ENCODE data around the gene VMP1.
"Not testable (repeated sequence)": the region's sequence is repeated elsewhere in the genome, so short reads cannot be mapped to it uniquely, and the experiment has no call there.

Gene VMP1

DNA sequence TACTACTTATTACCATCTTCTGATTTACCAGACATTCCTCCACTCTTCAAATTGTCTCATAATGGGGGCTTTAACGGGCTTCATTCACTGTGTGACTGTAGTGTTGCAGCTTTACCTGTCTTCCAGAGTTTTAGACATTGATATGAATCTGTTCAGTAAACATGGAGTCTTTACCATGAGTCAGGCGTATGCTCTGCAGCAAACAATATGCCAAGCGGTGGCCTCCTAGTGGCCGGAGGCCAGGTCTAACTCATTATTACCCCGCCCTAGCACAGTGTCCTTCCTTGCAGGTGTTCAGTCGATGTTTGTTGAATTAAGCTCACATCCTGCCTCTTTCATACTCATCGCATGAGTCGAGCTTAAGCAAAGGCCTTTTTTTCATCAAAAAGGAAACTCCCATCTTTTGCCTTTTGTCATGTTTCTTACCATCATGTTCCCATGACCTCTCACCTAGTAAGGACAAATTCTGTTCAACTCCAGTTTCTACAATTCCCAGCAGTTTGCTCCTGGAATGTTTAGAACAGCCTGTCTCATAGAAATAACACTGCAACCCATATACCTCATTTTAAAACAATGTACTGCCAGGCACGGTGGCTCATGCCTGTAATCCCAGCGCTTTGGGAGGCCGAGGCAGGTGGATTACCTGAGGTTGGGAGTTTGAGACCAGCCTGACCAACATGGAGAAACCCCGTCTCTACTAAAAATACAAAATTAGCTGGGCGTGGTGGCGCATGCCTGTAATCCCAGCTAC is 145.9 kb downstream of the VMP1 start:
- Histone ChIP-seq H3K79me2 (ENCODE audit: insufficient read depth, low read length) (no peaks in the 10 kb centered on the region), H4K20me1 (ENCODE audit: insufficient read depth, low read length) (no peaks in the 10 kb centered on the region), H3K9ac (ENCODE audit: low read depth, low read length) (no peak overlapping the region), H3K4me2 (ENCODE audit: insufficient read depth, low read length) (no peak overlapping the region), H3K4me3 (ENCODE audit: low read depth in 1 of 2, low read length in 2 of 2) (no peak overlapping the region), H3K4me1 (ENCODE audit: insufficient read depth, low read length) (peaks cover 19% of the 10 kb centered on the region), H3K27ac (ENCODE audit: low read length) (no peak overlapping the region; the same call in 1 of the 2 replicates), H2AFZ (ENCODE audit: low read depth, low read length) (no peak overlapping the region), H3K9me3 (ENCODE audit: insufficient read depth, low read length, severe bottlenecking) (no peaks in the 10 kb centered on the region), H3K36me3 (ENCODE audit: insufficient read depth, low read length) (no peaks in the 10 kb centered on the region), H3K27me3 (ENCODE audit: insufficient read depth, low read length, poor library complexity) (no peaks in the 10 kb centered on the region)
- TF ChIP-seq, protein P1, sequence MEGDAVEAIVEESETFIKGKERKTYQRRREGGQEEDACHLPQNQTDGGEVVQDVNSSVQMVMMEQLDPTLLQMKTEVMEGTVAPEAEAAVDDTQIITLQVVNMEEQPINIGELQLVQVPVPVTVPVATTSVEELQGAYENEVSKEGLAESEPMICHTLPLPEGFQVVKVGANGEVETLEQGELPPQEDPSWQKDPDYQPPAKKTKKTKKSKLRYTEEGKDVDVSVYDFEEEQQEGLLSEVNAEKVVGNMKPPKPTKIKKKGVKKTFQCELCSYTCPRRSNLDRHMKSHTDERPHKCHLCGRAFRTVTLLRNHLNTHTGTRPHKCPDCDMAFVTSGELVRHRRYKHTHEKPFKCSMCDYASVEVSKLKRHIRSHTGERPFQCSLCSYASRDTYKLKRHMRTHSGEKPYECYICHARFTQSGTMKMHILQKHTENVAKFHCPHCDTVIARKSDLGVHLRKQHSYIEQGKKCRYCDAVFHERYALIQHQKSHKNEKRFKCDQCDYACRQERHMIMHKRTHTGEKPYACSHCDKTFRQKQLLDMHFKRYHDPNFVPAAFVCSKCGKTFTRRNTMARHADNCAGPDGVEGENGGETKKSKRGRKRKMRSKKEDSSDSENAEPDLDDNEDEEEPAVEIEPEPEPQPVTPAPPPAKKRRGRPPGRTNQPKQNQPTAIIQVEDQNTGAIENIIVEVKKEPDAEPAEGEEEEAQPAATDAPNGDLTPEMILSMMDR (IDR thresholded peaks at IDR 0.05; ENCODE audit: borderline replicate concordance, extremely low read depth, low read length, poor library complexity, severe bottlenecking), result peak; percentile 51
- TF ChIP-seq EZH2 (IDR thresholded peaks at IDR 0.05; ENCODE audit: borderline replicate concordance, low read depth, low read length, severe bottlenecking), result no peak
- DNase-seq (peak; percentile 43), ATAC-seq (ENCODE audit: insufficient read depth, low read depth) (peak; percentile 71)

DNA sequence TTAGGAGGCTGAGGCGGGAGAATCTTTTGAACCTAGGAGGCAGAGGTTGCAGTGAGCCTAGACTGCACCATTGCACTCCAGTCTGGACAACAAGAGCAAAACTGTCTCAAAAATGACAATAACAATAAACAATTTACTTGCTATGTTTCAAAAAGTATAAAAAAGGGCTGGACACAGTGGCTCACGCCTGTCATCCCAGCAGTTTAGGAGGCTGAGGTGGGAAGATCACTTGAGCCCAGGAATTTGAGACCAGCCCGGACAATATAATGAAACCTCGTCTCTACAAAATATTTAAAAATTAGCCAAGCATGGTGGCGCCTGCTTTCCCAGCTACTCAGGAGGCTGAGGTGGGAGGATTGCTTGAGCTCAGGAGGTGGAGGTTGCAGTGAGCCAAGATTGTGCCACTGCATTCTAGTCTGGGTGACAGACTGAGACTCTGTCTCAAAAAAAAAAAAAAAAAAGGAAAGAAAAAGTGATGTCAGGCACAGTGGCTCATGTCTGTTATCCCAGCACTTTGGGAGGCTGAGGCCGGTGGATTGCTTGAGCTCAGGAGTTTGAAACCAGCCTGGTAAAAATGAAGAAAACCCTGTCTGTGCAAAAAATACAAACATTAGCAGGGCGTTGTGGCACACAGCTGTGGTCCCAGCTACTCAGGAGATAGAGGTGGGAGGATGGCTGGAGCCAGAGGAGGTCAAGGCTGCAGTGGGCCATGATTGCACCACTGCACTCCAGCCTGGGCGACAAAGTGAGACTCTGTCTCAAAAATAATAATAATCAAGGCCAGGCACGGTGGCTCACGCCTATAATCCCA is 146.7 kb downstream of the VMP1 start:
- H3K9ac ChIP-seq (ENCODE audit: low read depth, low read length); DNase-seq; H3K4me3 ChIP-seq (ENCODE audit: low read depth in 1 of 2, low read length in 2 of 2); ATAC-seq (ENCODE audit: insufficient read depth, low read depth); H2AFZ ChIP-seq (ENCODE audit: low read depth, low read length); H3K79me2 ChIP-seq (ENCODE audit: insufficient read depth, low read length); H3K27ac ChIP-seq (ENCODE audit: low read length); H3K4me2 ChIP-seq (ENCODE audit: insufficient read depth, low read length); H3K36me3 ChIP-seq (ENCODE audit: insufficient read depth, low read length); H3K9me3 ChIP-seq (ENCODE audit: insufficient read depth, low read length, severe bottlenecking); H3K27me3 ChIP-seq (ENCODE audit: insufficient read depth, low read length, poor library complexity); H4K20me1 ChIP-seq (ENCODE audit: insufficient read depth, low read length): not testable (repeated sequence)
- H3K4me1 ChIP-seq (ENCODE audit: insufficient read depth, low read length), result peaks cover 11% of the 10 kb centered on the region

DNA sequence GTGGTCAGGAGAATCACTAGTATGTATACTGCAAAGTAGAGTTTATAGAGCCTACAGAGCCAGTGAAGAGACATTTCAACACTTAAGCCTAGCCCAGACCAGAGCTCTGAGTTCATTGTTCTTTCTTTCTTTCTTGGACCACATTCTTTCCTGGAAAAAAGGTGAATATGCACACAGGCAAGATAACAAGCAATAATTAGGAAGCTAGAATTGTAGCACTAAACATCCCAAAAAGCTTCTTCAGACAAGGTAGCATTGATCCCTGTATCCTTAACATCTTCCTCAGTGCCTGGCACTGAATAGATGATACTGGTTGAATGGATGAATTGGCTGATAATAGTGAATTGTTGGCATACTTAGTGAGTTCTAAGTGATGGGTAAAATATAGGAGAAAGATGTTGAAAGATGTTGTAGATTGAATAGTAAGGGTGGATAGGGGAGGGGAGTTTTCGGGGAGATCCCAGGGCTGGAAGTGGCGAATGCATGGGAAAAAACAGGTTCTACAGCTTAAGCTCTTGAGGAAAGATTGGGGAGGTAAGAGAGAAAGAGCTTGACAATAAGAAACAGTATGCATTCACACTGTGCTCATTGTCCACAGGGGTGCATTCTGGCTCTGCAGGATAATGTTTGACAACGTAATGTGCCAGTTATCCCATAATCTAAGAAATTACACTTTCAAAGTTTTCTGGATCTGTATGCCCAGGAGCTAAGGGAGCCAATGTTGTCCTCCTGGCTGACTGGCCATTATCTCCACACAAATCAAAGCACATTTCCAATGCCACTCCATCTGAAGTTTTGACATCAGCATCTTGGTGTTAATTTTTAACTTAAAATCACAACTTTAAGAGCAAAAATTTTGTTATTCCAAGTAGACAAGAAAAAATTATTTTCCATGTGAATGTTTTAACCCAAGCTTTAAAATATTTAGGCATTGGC is 149.7 kb downstream of the VMP1 start:
- H3K36me3 ChIP-seq (ENCODE audit: insufficient read depth, low read length), result 0 out of 2 replicates have a peak, but pooled peaks cover 9% of the 10 kb centered on the region
- H3K4me3 ChIP-seq (ENCODE audit: low read depth in 1 of 2, low read length in 2 of 2), result no peak overlapping the region
- H3K27ac ChIP-seq (ENCODE audit: low read length), result no peak overlapping the region
- no peaks in the 10 kb centered on the region for H3K9me3 ChIP-seq (ENCODE audit: insufficient read depth, low read length, severe bottlenecking)
- DNase-seq (no peak), ATAC-seq (ENCODE audit: insufficient read depth, low read depth) (no peak)
- no peaks in the 10 kb centered on the region for H3K27me3 ChIP-seq (ENCODE audit: insufficient read depth, low read length, poor library complexity)
- TF ChIP-seq, protein P1 (IDR thresholded peaks at IDR 0.05; ENCODE audit: borderline replicate concordance, extremely low read depth, low read length, poor library complexity, severe bottlenecking), result no peak
- no peak for TF ChIP-seq EZH2 (IDR thresholded peaks at IDR 0.05; ENCODE audit: borderline replicate concordance, low read depth, low read length, severe bottlenecking)
- no peak overlapping the region for H3K4me2 ChIP-seq (ENCODE audit: insufficient read depth, low read length)
- no peaks in the 10 kb centered on the region for H3K79me2 ChIP-seq (ENCODE audit: insufficient read depth, low read length)
- no peaks in the 10 kb centered on the region for H4K20me1 ChIP-seq (ENCODE audit: insufficient read depth, low read length)
- H3K4me1 ChIP-seq (ENCODE audit: insufficient read depth, low read length), result peaks cover 8% of the 10 kb centered on the region
- H3K9ac ChIP-seq (ENCODE audit: low read depth, low read length), result no peak overlapping the region
- H2AFZ ChIP-seq (ENCODE audit: low read depth, low read length), result no peak overlapping the region
